ENCODE results near the gene RAPGEF5. TPM values are rescaled to one million over a fixed set of nuclear protein-coding genes. Genes with fewer than 3 reads are reported as not detected.

Gene RAPGEF5
- total RNA-seq, 1 donor from 2014 or later = 5.4 TPM

GRCh38 chr7:22348379-22348778 is 8.6 kb downstream of the RAPGEF5 start:
- Mint-ChIP-seq H3K36me3 (peaks cover 3% of the 10 kb centered on the region), H3K27me3 (ENCODE audit: low read depth) (no peaks in the 10 kb centered on the region), H3K4me3 (no peak overlapping the region), H3K27ac (no peak overlapping the region), H3K4me1 (peaks cover 2% of the 10 kb centered on the region), H3K9me3 (peaks cover 11% of the 10 kb centered on the region)
- DNase-seq (ENCODE audit: low spot score in 2 of 2, unreplicated experiment in 2 of 2) = no peak
- TF ChIP-seq CTCF (IDR thresholded peaks at IDR 0.05; ENCODE audit: unreplicated experiment) = no peak

GRCh38 chr7:22346383-22347107 is 10.4 kb downstream of the RAPGEF5 start:
- no peak for TF ChIP-seq CTCF (IDR thresholded peaks at IDR 0.05; ENCODE audit: unreplicated experiment)
- no peak overlapping the region for H3K4me3 Mint-ChIP-seq
- no peak overlapping the region for H3K27ac Mint-ChIP-seq
- H3K4me1 Mint-ChIP-seq = peaks cover 2% of the 10 kb centered on the region
- no peaks in the 10 kb centered on the region for H3K27me3 Mint-ChIP-seq (ENCODE audit: low read depth)
- H3K9me3 Mint-ChIP-seq = no peaks in the 10 kb centered on the region
- no peaks in the 10 kb centered on the region for H3K36me3 Mint-ChIP-seq
- no peak for DNase-seq (ENCODE audit: low spot score in 2 of 2, unreplicated experiment in 2 of 2)

GRCh38 chr7:22344655-22345054 is 12.3 kb downstream of the RAPGEF5 start:
- H3K4me1 Mint-ChIP-seq = no peaks in the 10 kb centered on the region
- peaks cover 7% of the 10 kb centered on the region for H3K9me3 Mint-ChIP-seq
- no peak for TF ChIP-seq CTCF (IDR thresholded peaks at IDR 0.05; ENCODE audit: unreplicated experiment)
- no peak for DNase-seq (ENCODE audit: low spot score in 2 of 2, unreplicated experiment in 2 of 2)
- no peak overlapping the region for H3K27ac Mint-ChIP-seq
- no peak overlapping the region for H3K4me3 Mint-ChIP-seq
- H3K36me3 Mint-ChIP-seq = no peaks in the 10 kb centered on the region
- no peaks in the 10 kb centered on the region for H3K27me3 Mint-ChIP-seq (ENCODE audit: low read depth)

- Mint-ChIP-seq H3K4me3 (no peak overlapping the region), H3K27ac (no peak overlapping the region), H3K27me3 (ENCODE audit: low read depth) (no peaks in the 10 kb centered on the region), H3K4me1 (no peaks in the 10 kb centered on the region), H3K9me3 (peaks cover 7% of the 10 kb centered on the region), H3K36me3 (no peaks in the 10 kb centered on the region)
- TF ChIP-seq CTCF (IDR thresholded peaks at IDR 0.05; ENCODE audit: unreplicated experiment) = no peak
- DNase-seq (ENCODE audit: low spot score in 2 of 2, unreplicated experiment in 2 of 2) = no peak
Observed at GRCh38 chr7:22343612-22344011, 13.3 kb downstream of the RAPGEF5 start.

- no peak overlapping the region for H3K4me3 Mint-ChIP-seq
- no peaks in the 10 kb centered on the region for H3K4me1 Mint-ChIP-seq
- H3K36me3 Mint-ChIP-seq = no peaks in the 10 kb centered on the region
- no peak for TF ChIP-seq CTCF (IDR thresholded peaks at IDR 0.05; ENCODE audit: unreplicated experiment)
- DNase-seq (ENCODE audit: low spot score in 2 of 2, unreplicated experiment in 2 of 2) = no peak
- no peaks in the 10 kb centered on the region for H3K27me3 Mint-ChIP-seq (ENCODE audit: low read depth)
- no peak overlapping the region for H3K27ac Mint-ChIP-seq
- peaks cover 7% of the 10 kb centered on the region for H3K9me3 Mint-ChIP-seq
Observed at GRCh38 chr7:22343071-22343470, 13.9 kb downstream of the RAPGEF5 start.
